GM12872 (cell line): ENCODE measurements around the gene KRT20.

ENCODE experiments used
- TF ChIP-seq, protein P1 (sequence below): IDR thresholded peaks from 3 replicates; pipeline ENCODE4 v1.5.1; 2011; ENCODE audit warnings: low read depth, mild to moderate bottlenecking, low read length, moderate library complexity; ENCODE audit not compliant: insufficient read depth

KRT20 gene

DNA sequence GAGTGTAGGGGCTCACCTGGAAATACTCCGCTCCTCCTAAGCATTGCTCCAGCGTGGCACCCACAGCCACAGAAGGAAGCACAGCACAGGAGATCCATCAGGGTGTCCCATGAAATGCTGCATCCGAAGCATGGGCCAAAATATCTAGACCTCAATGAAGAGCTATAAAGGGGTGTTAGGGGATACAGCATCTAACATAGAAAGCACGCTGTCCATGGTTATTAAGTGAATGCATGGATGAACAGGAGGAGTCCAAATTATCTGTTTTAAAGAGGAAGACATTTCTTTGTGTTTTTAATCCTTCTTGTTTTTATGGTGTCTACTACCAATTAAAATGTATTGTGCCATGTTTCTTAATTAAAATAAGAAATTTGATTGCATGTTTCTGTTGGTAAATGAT is 21.6 kb upstream of the KRT20 start:
- TF ChIP-seq, protein P1, sequence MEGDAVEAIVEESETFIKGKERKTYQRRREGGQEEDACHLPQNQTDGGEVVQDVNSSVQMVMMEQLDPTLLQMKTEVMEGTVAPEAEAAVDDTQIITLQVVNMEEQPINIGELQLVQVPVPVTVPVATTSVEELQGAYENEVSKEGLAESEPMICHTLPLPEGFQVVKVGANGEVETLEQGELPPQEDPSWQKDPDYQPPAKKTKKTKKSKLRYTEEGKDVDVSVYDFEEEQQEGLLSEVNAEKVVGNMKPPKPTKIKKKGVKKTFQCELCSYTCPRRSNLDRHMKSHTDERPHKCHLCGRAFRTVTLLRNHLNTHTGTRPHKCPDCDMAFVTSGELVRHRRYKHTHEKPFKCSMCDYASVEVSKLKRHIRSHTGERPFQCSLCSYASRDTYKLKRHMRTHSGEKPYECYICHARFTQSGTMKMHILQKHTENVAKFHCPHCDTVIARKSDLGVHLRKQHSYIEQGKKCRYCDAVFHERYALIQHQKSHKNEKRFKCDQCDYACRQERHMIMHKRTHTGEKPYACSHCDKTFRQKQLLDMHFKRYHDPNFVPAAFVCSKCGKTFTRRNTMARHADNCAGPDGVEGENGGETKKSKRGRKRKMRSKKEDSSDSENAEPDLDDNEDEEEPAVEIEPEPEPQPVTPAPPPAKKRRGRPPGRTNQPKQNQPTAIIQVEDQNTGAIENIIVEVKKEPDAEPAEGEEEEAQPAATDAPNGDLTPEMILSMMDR: no peak

DNA sequence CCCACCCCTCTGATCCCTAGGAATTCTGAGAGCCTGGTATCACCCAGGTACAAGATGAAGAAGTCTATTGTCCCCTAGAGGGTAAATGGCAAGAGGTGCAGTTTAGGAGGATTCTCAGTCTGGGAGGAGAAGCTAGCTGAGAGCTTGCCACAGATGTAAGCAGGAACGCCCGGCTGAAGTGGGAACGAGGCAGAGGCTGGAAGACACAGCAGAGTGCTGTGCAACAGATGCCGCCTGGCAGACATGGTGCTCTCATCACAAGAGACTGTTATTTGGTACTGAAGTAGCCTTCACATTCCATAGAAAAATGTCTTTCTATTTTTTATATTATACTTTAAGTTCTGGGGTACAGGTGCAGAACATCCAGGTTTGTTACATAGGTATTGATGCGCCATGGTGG is 20.3 kb upstream of the KRT20 start:
- TF ChIP-seq, protein P1: no peak

DNA sequence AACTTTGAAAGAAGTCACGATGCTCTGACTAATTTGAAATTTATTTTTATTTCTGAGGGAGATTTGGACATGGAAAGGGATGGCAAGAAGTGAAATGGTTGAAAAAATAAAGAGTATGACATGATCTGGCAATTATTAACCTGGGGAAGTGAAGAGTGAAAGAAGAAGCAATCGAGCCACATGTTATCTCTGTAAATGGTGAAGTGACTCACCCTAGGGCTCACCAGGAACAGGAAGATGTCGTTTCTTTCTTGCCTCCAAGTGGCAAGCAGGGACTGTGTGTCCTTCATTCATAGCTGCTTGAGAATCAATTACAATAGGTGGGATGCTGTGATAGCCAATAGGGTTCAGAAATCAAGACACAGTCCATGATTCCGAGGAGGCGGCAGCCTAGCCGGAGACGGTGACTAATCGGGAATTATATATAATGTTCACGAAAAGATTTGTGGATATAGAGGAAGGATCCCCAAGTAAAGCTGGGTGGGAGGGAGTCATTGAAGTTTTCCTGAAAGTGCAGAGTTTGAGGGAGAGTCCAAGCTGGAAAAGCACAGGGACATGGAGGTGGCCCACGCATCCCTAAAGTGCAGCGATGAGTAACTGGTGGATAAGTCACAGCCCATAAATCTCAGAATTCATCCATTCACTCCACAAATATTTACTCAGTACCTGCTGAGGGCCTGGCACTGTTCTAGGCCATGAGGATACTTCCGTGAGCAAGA is 18.2 kb upstream of the KRT20 start:
- TF ChIP-seq, protein P1: no peak

DNA sequence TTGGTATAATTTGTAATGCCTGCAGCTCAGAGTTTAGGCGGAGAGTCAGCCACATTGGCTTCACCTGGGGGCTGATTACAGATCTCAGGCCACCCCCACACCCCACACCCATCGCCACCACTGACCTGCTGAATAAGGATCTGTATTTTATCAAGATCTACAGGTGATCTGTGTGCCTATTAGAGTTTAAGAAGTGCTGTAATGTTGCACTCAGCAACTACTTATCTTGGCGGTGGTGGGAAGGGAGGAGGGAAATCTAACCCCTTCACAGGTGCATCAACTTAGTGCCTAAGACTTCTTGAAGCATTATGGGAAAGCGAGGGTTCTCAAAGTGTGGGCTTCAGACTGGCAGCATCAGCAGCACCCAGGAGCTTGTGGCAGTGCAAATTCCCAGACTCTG is 17.5 kb upstream of the KRT20 start:
- TF ChIP-seq, protein P1: no peak

DNA sequence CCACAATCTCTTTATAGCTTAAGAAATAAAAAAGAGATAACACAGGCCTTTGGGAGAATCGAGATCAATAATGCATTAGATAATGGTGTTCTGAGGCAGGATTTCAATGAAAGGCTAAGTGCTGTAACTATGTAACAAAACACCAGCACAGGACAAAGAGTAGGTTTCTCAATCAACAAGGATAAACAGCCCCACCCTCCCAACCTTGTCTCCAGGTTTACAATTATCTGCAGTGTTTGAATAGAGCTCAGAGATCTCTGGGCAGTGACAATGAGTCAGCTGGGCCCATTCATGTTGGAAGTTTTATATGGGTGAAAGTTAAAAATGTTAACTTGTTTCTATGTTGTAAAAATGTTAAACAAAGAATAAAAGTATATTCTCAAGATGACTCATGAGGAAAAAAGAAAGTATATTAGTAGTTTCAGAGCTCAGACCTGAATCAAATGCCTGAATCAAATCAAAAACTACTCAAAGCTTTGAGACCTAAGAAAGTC is 17.0 kb upstream of the KRT20 start:
- TF ChIP-seq, protein P1: no peak

DNA sequence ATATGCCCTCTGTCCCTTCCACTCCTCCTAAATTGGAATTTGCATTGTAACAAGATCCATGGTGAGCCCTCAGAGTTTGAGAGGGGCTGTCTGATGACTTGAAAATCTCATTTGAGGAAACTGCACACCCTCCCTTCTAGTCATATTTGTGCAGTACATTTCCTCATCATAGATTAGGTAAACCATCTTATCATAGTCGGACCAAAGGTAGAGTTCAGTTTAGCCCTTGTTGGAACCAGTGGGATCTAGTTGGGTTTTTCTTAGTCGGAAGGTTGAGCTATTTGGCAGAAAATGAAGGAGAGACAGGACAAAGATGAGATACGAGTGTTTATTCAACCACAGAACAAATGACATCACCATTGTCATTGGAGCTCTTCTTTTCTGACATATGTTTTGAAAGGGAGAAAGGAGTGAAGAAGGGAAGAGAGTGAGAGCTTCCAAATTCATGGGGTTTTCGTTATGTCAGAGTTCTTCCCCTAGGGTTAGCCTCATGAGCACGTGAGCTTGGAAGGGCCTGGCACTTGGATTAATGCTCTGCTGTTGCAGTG is 15.8 kb upstream of the KRT20 start:
- TF ChIP-seq, protein P1: no peak

DNA sequence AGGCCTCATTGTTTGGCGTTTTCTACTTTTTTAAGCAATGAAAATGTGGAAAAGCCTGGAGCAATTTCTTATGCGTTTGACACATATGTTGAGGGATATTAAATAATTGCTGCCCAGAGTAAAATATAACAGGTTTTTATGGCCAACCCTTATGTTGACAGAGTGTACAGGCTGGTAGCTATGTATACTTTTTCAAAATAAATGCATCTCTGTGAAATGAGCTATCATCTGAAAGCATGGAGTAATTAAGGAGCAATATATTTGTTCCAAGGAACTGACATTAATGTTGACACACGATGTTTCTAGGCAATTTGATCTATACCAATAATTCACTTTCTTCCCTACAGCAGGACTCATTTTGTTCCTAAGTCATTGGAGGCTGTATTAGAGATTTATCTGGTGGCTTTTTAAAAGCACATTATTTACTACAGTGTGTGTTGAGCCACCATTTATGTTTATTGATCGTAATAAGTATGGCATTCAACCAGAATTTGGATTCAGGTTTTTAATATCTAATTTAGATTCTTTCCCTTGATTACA is 11.9 kb upstream of the KRT20 start:
- TF ChIP-seq, protein P1: no peak
